Lung microvascular endothelial cell (primary cell): ENCODE data around the gene DNAH5. TPM values are rescaled to one million over a fixed set of nuclear protein-coding genes. Genes with fewer than 3 reads are reported as not detected.

ENCODE experiments used
- total RNA-seq: library from RNA; depleted of rRNA; stranded (reverse); fragments of >200 nt; gene quantifications from 2 replicates; pipeline ENCODE4 v1.2.1, GENCODE V29; 2014

The DNAH5 gene
- total RNA-seq, 1 donor from 2014 or later, result under 0.01 TPM

Other genes starting within 250 kb of the DNAH5 start
- gene TRIO, start 198.7 kb upstream of the DNAH5 start, total RNA-seq, result 69.5 and 95.6 TPM in 2 replicates